Middle frontal gyrus (tissue), 1 donor: ENCODE data around the gene SLC35E2B.

ENCODE experiments used
- DNase-seq: peaks from one replicate; pipeline ENCODE4 v3.0.0-alpha.2; 2015; ENCODE audit warnings: low spot score; ENCODE audit errors: extremely low spot score

The SLC35E2B gene

GRCh38 chr1:1624443-1625403 is 67.9 kb downstream of the SLC35E2B start:
- DNase-seq: no peak

- no peak for DNase-seq
These were observed 68.8 kb downstream of the SLC35E2B start for GRCh38 chr1:1623631-1624442.

GRCh38 chr1:1623181-1623630 is 69.4 kb downstream of the SLC35E2B start:
- no peak for DNase-seq

- DNase-seq: no peak
These were observed 69.9 kb downstream of the SLC35E2B start for GRCh38 chr1:1622788-1623094.

- no peak for DNase-seq
These were observed 70.4 kb downstream of the SLC35E2B start for GRCh38 chr1:1622010-1622787.

GRCh38 chr1:1621173-1622009 is 71.2 kb downstream of the SLC35E2B start:
- no peak for DNase-seq

GRCh38 chr1:1620433-1621139 is 72.0 kb downstream of the SLC35E2B start:
- no peak for DNase-seq

GRCh38 chr1:1619917-1620361 is 72.7 kb downstream of the SLC35E2B start:
- no peak for DNase-seq

- DNase-seq: no peak
These were observed 74.1 kb downstream of the SLC35E2B start for GRCh38 chr1:1618396-1619068.

- no peak for DNase-seq
These were observed 74.7 kb downstream of the SLC35E2B start for GRCh38 chr1:1617925-1618324.

- no peak for DNase-seq
These were observed 75.1 kb downstream of the SLC35E2B start for GRCh38 chr1:1617516-1617915.

- DNase-seq: no peak
These were observed 75.8 kb downstream of the SLC35E2B start for GRCh38 chr1:1616838-1617237.

- no peak for DNase-seq
These were observed 76.4 kb downstream of the SLC35E2B start for GRCh38 chr1:1616045-1616790.

GRCh38 chr1:1615256-1616044 is 77.1 kb downstream of the SLC35E2B start, which contains the start of gene MIB2:
Gene MIB2, plus strand, starts transcription at chr1:1615500. Its CDS starts 7,953 bp downstream, at chr1:1623453.
- DNase-seq: peak; percentile 97

- no peak for DNase-seq
These were observed 77.7 kb downstream of the SLC35E2B start for GRCh38 chr1:1614954-1615255.

- no peak for DNase-seq
These were observed 78.2 kb downstream of the SLC35E2B start for GRCh38 chr1:1614204-1614953.

- DNase-seq: no peak
These were observed 79.0 kb downstream of the SLC35E2B start for GRCh38 chr1:1613509-1614082.
